NCI-H524 treated with DMSO at 0.1 percent for 48 hours (cell line): Measurements from ENCODE around the gene NHS.
"Not testable (repeated sequence)": the region's sequence is repeated elsewhere in the genome, so short reads cannot be mapped to it uniquely, and the experiment has no call there.

ENCODE experiments used
- DNase-seq: peaks from one replicate; lab custom pipeline; 2025; lab: John Stamatoyannopoulos, UW

The NHS gene

GRCh38 chrX:17549107-17549651 lies 174.2 kb downstream of the NHS start:
- DNase-seq: no peak

GRCh38 chrX:17550011-17550410 lies 175.0 kb downstream of the NHS start:
- no peak for DNase-seq

DNA sequence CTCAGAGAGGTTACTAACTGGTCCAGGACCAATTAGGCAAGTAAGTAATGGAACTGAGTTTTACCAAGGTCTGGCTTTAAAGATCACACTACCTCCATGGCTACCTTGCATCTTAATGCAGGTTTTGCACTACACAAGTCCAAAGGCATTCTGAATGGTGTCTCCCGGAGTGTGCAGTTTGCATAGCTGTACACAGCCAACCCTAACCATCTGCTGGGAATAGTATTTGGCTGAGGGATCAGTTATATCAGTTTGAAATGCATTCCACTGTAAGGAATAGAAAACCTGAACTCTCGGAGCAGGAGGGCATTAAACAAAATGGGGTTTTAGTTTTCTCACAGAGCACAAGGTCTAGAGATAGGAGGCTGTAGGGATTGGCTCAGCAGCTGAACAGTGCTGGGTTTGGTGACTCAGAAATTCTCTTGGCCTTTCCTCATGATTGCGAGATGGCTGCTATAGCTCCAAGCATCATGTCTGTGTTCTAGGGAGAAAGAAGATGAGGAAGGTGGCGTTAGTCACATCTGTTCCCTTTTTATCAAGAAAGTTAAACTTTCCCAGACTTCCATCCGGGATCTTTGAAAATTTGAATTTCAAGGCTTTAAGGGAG lies 177.1 kb downstream of the NHS start:
- DNase-seq: no peak

- no peak for DNase-seq
Observed at GRCh38 chrX:17553469-17553868, 178.5 kb downstream of the NHS start.

- DNase-seq: no peak
Observed at GRCh38 chrX:17553961-17554482, 179.0 kb downstream of the NHS start.

- no peak for DNase-seq
Observed at GRCh38 chrX:17554914-17555313, 179.9 kb downstream of the NHS start.

- DNase-seq: no peak
Observed at GRCh38 chrX:17555846-17556245, 180.8 kb downstream of the NHS start.

DNA sequence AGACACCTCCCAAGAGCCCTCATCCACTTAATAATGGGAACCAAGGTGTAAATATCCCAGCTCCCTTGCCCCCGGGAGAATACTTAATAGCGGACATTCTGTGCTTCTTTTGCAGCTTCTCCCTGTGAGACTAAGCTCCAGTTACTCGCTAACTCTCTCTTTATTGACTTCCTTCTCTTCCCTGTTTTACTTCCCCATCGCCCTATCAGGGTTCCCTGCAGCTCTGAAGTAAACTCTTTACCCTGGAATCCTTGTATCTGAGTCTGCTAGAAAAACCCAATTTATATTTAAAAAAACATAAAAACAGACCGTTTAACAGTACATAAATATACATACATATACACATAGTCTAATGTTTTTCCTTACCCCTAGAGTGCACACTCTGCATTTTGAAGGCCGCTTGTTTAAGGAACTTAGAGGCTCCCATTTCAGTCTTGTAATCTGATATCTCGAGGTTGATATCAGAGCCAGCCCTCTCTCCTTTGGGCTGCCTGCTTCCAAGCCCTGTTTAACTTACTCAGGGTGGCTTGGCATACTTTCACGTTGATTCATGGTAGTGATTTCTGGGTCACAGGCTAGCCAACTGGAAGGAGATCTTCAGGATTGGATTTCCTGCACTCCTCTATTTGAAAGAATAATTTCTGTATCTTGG lies 184.9 kb downstream of the NHS start:
- DNase-seq: no peak

- no peak for DNase-seq
Observed at GRCh38 chrX:17560385-17560784, 185.4 kb downstream of the NHS start.

DNA sequence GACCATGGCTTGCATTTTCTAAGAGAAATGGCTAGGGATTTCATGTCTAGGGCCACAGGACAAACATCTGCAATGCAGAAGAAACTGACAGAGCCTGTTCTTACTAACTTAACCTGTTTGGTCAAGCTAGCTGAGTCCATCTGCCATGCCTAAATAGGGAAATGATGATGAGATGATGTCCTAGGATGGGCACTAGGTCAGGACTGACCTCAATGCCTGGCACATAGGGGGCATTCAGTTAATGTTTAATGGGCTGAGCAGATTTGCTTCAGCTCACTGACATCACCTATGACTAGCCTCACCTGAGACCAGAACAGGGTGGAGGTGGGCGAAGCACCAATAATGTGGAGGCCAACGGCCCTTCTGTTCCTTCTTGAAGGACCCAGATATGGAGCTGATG lies 188.1 kb downstream of the NHS start:
- DNase-seq: no peak

- no peak for DNase-seq
Observed at GRCh38 chrX:17563515-17563914, 188.5 kb downstream of the NHS start.

DNA sequence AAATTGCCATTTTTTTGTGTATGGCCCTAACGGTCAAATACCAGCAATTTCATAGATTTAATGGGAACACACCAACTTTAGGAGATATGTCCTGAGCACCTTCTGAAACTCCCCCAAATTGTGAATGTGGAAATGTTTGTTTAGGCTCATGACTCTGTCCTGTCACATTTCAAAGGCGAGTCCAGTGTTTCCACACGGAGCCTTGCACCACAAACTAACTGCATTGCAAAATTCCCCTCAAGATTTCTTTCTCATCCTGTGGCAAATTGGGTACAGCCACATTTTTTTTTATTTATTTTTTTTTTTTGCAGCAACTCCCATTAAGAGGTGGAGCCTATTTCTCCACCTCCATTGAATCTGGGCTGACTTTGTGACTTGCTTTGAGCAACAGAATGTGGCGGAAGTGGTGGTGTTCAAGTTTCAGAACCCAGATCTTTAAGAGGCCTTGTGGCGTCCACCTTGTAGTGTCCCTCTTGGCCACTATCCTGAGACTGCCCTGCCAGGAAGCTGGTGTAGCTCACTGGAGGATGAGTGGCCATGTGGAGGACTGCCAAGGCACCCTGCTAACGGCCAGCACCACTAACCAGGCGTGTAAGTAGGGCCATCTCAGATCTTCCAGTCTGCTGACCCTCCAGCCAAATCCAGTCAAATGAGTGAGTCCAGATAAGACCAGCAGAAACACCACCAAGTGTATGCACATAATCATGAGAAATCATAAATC lies 189.8 kb downstream of the NHS start:
- no peak for DNase-seq

- DNase-seq: no peak
Observed at GRCh38 chrX:17566740-17567139, 191.7 kb downstream of the NHS start.

DNA sequence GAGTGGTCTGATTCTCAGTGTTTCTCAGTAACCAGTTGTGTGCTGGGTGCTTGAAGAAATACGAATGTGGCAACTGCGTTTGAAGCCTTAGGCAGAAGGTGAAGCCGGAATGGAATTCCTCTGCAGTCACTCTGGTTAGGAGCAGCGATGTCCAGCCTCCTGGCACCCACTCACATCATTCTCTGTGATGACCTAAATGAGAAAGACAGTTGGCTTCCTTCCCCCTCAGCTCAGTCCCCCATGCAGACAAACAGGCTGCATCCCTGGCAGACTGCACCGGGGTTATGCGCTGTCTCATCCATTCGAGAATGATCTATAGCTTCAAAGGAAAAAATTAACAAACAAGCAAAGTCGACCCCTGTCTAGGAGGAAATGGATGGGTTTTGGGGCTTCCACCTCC lies 192.2 kb downstream of the NHS start:
- no peak for DNase-seq

DNA sequence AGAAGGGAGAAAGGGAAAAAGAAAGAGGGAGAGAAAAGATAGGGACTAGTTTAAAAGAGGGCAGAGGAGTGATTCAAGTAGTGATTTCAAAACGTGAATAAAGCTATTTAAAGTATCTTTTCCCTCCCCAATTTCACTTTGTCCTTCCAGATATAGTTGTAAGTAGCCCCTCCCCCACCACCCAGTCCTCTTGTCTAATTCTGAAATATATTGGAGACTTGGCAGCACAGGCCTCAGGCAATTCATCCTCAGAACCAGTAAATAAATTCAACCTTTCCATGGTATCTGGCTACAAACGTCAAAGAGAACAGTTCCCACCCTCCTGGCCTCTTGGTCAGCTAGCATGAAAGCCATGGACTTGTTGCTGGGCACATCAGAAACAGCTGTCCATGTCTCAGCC lies 192.8 kb downstream of the NHS start:
- DNase-seq: no peak

- DNase-seq: not testable (repeated sequence)
Observed at GRCh38 chrX:17568804-17569203, 193.8 kb downstream of the NHS start.

DNA sequence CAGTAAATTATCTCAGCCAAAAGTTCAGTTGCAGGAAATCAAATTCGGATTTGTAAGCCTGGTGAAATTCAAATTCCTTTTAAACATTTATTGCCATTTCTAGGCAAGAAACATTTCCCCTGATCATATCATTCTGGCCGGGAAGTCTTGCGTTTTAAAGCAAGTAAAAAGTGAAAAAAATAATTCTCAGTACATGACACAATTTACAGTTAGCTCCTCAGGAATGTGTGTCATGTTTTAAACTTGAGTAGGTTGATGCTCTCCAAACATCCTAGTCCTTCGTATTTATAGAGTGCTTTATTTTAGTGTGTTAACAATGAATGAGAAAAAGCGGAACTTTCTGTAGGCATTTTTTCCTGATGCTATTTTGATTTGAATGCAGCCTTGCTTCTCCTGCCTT lies 204.0 kb downstream of the NHS start:
- DNase-seq: no peak

DNA sequence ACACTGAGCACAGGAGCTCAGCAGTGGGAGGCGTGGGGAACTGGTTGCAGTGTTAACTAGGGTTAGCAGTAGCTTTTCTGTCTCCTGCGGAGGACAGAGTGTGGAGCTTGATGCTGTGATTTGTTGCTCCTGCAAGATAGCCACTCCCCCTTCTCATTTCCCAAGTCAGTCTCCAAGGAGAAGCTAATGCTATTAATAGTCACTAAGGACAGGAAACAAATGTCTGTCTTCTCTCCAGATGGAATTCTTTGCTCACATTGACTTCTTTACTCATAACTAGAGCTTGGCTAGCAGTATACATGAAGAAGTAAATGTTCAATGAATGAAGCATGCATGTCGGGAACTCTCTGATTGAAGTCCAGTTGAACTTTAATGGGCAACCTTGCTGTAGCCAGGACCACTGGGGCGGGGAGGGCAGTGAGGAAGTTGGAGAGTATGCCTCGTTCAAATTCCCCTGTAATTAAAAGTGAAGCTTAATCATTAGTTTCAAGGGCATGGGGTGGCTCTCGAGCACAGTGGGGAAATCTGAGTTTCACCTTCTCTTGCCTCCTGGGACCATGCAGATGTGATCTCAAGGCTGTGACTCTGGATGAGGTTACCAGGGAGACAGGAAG lies 205.6 kb downstream of the NHS start:
- DNase-seq: no peak

DNA sequence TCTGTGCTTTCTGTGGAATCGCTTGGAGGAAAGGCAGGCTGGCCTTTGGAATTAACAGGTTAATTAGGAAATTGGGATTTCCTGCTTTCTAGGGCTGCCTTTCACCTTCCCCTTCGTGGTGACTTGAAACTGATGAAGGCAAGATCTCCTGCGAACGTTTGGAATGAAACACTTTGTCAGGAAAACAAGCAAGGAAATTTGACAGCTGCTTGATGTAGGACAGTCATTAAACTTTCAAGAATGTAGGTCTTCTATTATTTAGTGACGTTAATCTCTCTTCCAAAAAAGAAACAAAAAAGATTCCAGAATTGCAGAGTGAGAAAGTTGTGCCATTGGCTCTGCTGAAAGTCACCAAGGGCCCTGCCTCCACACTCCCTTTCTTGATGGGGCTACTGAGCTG lies 206.6 kb downstream of the NHS start:
- no peak for DNase-seq

- no peak for DNase-seq
Observed at GRCh38 chrX:17584248-17584681, 209.3 kb downstream of the NHS start.

GRCh38 chrX:17585006-17585405 lies 210.0 kb downstream of the NHS start:
- DNase-seq: no peak

DNA sequence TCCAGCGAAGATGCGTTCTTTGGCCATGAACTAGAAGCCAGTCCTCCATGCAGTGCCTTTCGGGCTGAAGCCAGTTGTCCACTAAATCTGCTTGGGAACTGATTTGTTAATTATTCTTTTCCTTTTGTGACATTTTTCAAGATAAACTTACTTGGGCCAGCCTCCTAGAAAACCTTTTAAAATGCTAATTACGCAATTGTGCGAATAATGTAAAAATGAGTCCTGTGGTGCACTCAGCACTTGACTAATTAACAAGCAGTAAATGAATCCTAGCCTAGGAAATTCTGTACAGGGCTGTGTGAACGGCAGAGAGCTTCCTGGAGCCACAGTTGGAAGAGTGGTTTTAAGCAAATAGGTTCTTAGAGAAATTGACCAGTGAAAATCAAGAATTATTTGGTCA lies 212.4 kb downstream of the NHS start:
- no peak for DNase-seq

DNA sequence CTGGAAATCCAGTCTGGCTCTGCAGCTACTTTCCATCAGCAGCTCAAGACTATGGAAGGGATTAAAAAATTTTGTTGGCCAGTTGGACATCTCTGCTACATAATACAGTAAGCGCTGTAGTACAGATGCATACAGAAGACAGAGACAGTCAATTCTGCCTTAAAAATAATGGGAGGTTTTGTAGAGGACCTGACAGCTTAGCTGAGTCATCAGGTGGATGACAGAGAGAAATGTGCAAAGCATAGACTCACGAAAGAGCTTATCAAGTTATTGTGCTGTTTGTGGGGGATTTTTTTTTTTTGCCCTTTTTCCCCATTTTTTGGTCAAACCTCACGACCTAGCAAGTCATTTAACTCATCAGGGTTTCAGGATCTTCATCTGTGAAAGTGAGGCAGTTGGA lies 213.3 kb downstream of the NHS start:
- no peak for DNase-seq
